K562 (cell line): Measurements from ENCODE around the gene CCDC85B. TPM values are rescaled to one million over a fixed set of nuclear protein-coding genes. Genes with fewer than 3 reads are reported as not detected.

Source experiments
- CCAR2 ChIP-seq: fragments of 200-400 bp; formaldehyde crosslinking; IDR thresholded peaks from 2 replicates; pipeline ENCODE4 v1.6.1; 2017; ENCODE audit warnings: mild to moderate bottlenecking, low read depth, low read length
- IRF2 ChIP-seq: sonication (generic); formaldehyde crosslinking; IDR thresholded peaks from 2 replicates; pipeline ENCODE4 v1.8.1; 2022; ENCODE audit warnings: mild to moderate bottlenecking, missing genetic modification reagents
- MNT ChIP-seq, 2 experiments: fragments of 450-650 bp; conservative IDR thresholded peaks; 2 replicates each; pipeline ENCODE4 v1.6.1; 2017; ENCODE audit warnings: mild to moderate bottlenecking in 2 of 2, moderate library complexity in 2 of 2
- PTBP1 ChIP-seq: fragments of 200-400 bp; formaldehyde crosslinking; IDR thresholded peaks from 2 replicates; pipeline ENCODE4 v1.6.1; 2017; ENCODE audit warnings: low read depth, low read length
- RFX1 ChIP-seq: fragments of 450-650 bp; IDR thresholded peaks from 2 replicates; pipeline ENCODE4 v1.6.1; 2016; ENCODE audit warnings: mild to moderate bottlenecking, moderate library complexity
- ZBTB5 ChIP-seq: fragments of 450-650 bp; IDR thresholded peaks from 2 replicates; pipeline ENCODE4 v1.6.1; 2017; ENCODE audit warnings: antibody characterized with exemption
- ZBTB7A ChIP-seq: IDR thresholded peaks from 2 replicates; pipeline ENCODE4 v1.6.1; 2011; ENCODE audit warnings: low read depth, mild to moderate bottlenecking, low read length, moderate library complexity, borderline replicate concordance; ENCODE audit not compliant: control insufficient read depth
- ZNF134 ChIP-seq: fragments of 250-450 bp; sonication (Bioruptor Pico); conservative IDR thresholded peaks from 2 replicates; pipeline ENCODE4 v1.4.0; 2020
- polyA plus RNA-seq, 8 experiments: library from polyadenylated mRNA; depleted of rRNA in 4 of 8; stranded (reverse) in 5 of 8; unstranded in 3 of 8; fragments of >200 nt; fragmentation: Nextera tagmentation in 2 of 8; fragmentation: Illumina TruSeq in 1 of 8; extraction: Ambion mirVana in 2 of 8; extraction: Trizol in 1 of 8; gene quantifications; 2 replicates each; pipeline versions ENCODE4 v1.2.1 to v1.2.3, GENCODE V29; 2011 to 2014; ENCODE audit warnings: inconsistent platforms in 1 of 8, missing spikeins in 1 of 8
- total RNA-seq, 7 experiments: library from RNA; depleted of rRNA in 6 of 7; stranded (reverse); fragments of >200 nt in 6 of 7; fragmentation: Illumina TruSeq in 2 of 7; extraction: Trizol in 2 of 7; gene quantifications; 2 replicates each; pipeline versions ENCODE4 v1.2.1 to v1.2.3, GENCODE V29; 2011 to 2021; ENCODE audit warnings: low replicate concordance in 1 of 7
- TF ChIP-seq, protein P1 (sequence below): fragments of 450-650 bp; IDR thresholded peaks from 2 replicates; pipeline ENCODE4 v1.6.1; 2016; ENCODE audit warnings: mild to moderate bottlenecking, moderate library complexity
- TF ChIP-seq, protein P2 (sequence below): sonication (generic); formaldehyde crosslinking; IDR thresholded peaks from 2 replicates; pipeline ENCODE4 v1.4.0; 2020; ENCODE audit warnings: mild to moderate bottlenecking, missing genetic modification reagents

The CCDC85B gene
- total and polyA plus RNA-seq, 9 of the 15 experiments (the other 6 are each of a cell fraction or from before 2014, with no cell fraction given): 0.14 to 138 (median 6.2) TPM

- TF ChIP-seq, protein P1, sequence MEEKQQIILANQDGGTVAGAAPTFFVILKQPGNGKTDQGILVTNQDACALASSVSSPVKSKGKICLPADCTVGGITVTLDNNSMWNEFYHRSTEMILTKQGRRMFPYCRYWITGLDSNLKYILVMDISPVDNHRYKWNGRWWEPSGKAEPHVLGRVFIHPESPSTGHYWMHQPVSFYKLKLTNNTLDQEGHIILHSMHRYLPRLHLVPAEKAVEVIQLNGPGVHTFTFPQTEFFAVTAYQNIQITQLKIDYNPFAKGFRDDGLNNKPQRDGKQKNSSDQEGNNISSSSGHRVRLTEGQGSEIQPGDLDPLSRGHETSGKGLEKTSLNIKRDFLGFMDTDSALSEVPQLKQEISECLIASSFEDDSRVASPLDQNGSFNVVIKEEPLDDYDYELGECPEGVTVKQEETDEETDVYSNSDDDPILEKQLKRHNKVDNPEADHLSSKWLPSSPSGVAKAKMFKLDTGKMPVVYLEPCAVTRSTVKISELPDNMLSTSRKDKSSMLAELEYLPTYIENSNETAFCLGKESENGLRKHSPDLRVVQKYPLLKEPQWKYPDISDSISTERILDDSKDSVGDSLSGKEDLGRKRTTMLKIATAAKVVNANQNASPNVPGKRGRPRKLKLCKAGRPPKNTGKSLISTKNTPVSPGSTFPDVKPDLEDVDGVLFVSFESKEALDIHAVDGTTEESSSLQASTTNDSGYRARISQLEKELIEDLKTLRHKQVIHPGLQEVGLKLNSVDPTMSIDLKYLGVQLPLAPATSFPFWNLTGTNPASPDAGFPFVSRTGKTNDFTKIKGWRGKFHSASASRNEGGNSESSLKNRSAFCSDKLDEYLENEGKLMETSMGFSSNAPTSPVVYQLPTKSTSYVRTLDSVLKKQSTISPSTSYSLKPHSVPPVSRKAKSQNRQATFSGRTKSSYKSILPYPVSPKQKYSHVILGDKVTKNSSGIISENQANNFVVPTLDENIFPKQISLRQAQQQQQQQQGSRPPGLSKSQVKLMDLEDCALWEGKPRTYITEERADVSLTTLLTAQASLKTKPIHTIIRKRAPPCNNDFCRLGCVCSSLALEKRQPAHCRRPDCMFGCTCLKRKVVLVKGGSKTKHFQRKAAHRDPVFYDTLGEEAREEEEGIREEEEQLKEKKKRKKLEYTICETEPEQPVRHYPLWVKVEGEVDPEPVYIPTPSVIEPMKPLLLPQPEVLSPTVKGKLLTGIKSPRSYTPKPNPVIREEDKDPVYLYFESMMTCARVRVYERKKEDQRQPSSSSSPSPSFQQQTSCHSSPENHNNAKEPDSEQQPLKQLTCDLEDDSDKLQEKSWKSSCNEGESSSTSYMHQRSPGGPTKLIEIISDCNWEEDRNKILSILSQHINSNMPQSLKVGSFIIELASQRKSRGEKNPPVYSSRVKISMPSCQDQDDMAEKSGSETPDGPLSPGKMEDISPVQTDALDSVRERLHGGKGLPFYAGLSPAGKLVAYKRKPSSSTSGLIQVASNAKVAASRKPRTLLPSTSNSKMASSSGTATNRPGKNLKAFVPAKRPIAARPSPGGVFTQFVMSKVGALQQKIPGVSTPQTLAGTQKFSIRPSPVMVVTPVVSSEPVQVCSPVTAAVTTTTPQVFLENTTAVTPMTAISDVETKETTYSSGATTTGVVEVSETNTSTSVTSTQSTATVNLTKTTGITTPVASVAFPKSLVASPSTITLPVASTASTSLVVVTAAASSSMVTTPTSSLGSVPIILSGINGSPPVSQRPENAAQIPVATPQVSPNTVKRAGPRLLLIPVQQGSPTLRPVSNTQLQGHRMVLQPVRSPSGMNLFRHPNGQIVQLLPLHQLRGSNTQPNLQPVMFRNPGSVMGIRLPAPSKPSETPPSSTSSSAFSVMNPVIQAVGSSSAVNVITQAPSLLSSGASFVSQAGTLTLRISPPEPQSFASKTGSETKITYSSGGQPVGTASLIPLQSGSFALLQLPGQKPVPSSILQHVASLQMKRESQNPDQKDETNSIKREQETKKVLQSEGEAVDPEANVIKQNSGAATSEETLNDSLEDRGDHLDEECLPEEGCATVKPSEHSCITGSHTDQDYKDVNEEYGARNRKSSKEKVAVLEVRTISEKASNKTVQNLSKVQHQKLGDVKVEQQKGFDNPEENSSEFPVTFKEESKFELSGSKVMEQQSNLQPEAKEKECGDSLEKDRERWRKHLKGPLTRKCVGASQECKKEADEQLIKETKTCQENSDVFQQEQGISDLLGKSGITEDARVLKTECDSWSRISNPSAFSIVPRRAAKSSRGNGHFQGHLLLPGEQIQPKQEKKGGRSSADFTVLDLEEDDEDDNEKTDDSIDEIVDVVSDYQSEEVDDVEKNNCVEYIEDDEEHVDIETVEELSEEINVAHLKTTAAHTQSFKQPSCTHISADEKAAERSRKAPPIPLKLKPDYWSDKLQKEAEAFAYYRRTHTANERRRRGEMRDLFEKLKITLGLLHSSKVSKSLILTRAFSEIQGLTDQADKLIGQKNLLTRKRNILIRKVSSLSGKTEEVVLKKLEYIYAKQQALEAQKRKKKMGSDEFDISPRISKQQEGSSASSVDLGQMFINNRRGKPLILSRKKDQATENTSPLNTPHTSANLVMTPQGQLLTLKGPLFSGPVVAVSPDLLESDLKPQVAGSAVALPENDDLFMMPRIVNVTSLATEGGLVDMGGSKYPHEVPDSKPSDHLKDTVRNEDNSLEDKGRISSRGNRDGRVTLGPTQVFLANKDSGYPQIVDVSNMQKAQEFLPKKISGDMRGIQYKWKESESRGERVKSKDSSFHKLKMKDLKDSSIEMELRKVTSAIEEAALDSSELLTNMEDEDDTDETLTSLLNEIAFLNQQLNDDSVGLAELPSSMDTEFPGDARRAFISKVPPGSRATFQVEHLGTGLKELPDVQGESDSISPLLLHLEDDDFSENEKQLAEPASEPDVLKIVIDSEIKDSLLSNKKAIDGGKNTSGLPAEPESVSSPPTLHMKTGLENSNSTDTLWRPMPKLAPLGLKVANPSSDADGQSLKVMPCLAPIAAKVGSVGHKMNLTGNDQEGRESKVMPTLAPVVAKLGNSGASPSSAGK: no peak
- TF ChIP-seq ZNF134 (no peak), ZBTB5 (no peak), MNT (conservative IDR thresholded peaks at IDR 0.05) (no peak), RFX1 (no peak), PTBP1 (no peak), CCAR2 (no peak), IRF2 (CRISPR knock-in tag) (no peak), ZBTB7A (no peak)
- TF ChIP-seq, protein P2, sequence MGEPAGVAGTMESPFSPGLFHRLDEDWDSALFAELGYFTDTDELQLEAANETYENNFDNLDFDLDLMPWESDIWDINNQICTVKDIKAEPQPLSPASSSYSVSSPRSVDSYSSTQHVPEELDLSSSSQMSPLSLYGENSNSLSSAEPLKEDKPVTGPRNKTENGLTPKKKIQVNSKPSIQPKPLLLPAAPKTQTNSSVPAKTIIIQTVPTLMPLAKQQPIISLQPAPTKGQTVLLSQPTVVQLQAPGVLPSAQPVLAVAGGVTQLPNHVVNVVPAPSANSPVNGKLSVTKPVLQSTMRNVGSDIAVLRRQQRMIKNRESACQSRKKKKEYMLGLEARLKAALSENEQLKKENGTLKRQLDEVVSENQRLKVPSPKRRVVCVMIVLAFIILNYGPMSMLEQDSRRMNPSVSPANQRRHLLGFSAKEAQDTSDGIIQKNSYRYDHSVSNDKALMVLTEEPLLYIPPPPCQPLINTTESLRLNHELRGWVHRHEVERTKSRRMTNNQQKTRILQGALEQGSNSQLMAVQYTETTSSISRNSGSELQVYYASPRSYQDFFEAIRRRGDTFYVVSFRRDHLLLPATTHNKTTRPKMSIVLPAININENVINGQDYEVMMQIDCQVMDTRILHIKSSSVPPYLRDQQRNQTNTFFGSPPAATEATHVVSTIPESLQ (CRISPR knock-in tag): no peak
These were observed 3.6 kb downstream of the CCDC85B start (continued) for GRCh38 chr11:65894034-65894591.
